H1 (cell line): ENCODE data around the gene OCEL1. TPM values are rescaled to one million over a fixed set of nuclear protein-coding genes. Genes with fewer than 3 reads are reported as not detected.

ENCODE experiments used
- CTBP2 ChIP-seq: IDR thresholded peaks from 2 replicates; pipeline ENCODE4 v1.7.0; 2011; ENCODE audit warnings: borderline replicate concordance, mild to moderate bottlenecking, moderate library complexity, mixed read lengths, low read length; ENCODE audit not compliant: insufficient read depth, insufficient read length
- E2F6 ChIP-seq: IDR thresholded peaks from 2 replicates; pipeline ENCODE4 v1.6.1; 2012; ENCODE audit warnings: inconsistent platforms
- SAP30 ChIP-seq: fragments of 300-600 bp; sonication (generic); IDR thresholded peaks from 2 replicates; pipeline ENCODE4 v1.7.1; 2012; ENCODE audit warnings: low read length, moderate library complexity, mild to moderate bottlenecking, inconsistent platforms; ENCODE audit not compliant: insufficient read depth, insufficient replicate concordance
- polyA plus RNA-seq, 7 experiments: library from polyadenylated mRNA; depleted of rRNA in 3 of 7; stranded (reverse) in 5 of 7; unstranded in 2 of 7; fragments of >200 nt in 5 of 7; fragments of 200-250 nt in 2 of 7; gene quantifications; 1 replicate in 5 of 7; 2 replicates in 1 of 7; 4 replicates in 1 of 7; pipeline versions ENCODE4 v1.2.1 to v1.2.3, GENCODE V29; 2011 to 2013; ENCODE audit warnings: missing spikeins in 2 of 7, mixed read lengths in 2 of 7
- total RNA-seq: library from RNA; stranded (reverse); fragmentation: NEBNext Ultra II Directional; extraction: Animal tissue kit (Norgen Biotek cat#: 25700); gene quantifications from 2 replicates; pipeline ENCODE4 v1.2.1, GENCODE V29; 2021

OCEL1 gene
- total and polyA plus RNA-seq, 2 of the 8 experiments (the other 6 are each of a cell fraction or from before 2014, with no cell fraction given), result 13.3 to 32.6 TPM

GRCh38 chr19:17184371-17184841 lies 41.6 kb upstream of the OCEL1 start (continued):
- TF ChIP-seq E2F6 (no peak), CTBP2 (no peak), SAP30 (no peak)
